OCI-M2 (cell line): ENCODE results near the gene ERVFRD-1.

Experiments
- DNase-seq: peaks from one replicate; lab custom pipeline; 2025; ENCODE audit not compliant: unreplicated experiment; lab: John Stamatoyannopoulos, UW

The ERVFRD-1 gene

GRCh38 chr6:11110921-11111768 is at the start of gene ERVFRD-1:
Gene ERVFRD-1 (minus strand): TSS chr6:11111725. CDS start chr6:11105310, 6,415 bp downstream.
- DNase-seq = no peak

DNA sequence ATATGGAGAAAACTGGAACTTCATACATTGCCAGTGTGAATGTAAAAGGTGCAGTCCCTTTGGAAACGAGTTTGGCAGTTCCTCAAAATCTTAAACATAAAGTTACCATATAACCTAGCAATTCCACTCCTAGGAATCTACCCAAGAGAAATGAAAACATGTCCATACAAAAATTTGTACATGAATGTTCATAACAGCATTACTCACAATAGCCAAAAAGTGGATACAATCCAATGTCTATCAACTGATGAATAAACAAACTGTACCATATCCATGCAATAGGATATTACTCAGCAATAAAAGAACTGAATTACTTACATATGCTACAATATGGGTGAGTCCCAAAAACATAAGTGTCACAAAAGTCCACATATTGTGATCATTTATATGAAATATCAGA is 48.7 kb upstream of the ERVFRD-1 start:
- no peak for DNase-seq

- DNase-seq = no peak
These were observed 44.1 kb upstream of the ERVFRD-1 start for GRCh38 chr6:11155589-11155988.

- no peak for DNase-seq
These were observed 41.9 kb upstream of the ERVFRD-1 start for GRCh38 chr6:11153447-11153846.

DNA sequence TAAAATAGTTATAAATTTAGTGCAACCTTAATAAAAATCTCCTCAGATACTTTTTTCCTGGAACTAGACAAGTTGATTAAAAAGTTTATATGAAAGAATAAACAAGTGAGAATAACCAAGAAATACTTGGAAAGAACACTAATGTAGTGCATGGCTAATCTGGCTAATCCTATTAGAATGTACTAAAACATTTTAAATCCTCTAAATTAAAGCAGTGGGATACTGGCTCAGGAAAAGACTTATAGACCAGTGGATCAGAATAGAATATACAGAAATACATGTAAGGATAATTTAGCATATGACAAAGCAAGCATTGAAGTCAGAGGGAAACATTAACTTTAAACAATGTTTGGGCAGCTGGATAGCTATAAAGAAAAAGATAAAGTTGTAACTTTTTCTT is 41.1 kb upstream of the ERVFRD-1 start:
- no peak for DNase-seq

GRCh38 chr6:11151488-11151887 is 40.0 kb upstream of the ERVFRD-1 start:
- no peak for DNase-seq

DNA sequence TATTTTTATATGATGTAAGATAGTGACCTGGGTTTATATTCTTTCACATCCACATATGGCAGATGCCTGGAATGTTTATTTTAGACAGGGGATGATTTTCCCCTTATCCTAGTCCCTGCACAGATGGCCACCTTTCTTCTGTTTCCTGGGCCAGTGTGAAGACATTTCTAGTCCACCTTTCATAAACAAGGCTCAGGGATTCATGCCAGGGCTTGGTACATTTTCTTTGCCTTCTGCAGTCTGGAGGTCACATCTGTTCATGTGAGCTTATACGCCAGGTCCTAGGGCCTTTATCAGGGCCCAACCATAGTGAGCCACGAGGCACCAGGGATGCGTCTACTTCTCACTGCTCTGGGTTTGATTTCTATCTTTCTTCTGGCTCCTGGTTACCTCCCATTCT is 38.0 kb upstream of the ERVFRD-1 start:
- DNase-seq = no peak

DNA sequence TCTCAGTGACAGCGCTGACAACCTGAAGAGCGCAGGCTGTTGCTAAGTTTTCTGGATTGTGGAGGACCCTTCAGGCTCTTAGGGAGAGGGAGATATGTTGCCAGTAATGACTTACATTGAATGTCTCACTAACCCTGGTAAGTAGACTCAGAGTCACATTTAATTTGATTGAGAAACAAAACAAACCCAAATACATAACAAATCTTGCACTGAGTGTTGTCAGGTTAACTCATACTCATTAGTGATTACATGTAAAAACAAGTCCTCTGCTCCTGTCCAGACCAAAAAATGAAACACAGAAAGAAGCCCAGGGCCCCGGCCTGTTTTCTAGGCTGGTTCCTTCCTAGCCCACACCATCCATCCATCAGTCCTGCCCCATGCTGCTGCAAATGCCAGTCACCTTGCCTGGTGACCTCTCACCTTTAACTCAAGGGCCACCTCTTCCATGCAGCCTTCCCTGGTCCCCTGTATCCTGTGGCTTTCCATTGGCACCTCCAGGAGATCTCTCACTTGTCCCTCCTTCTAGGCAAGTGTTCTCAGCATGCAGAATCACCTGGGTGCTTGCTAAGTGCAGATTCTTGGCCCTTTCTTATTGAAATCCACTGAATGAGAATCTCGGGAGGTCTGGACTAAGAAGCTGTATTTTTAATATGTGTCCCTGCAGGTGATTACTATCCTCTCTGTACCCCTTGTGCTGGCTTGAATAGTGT is 34.7 kb upstream of the ERVFRD-1 start:
- no peak for DNase-seq

GRCh38 chr6:11144393-11144851 is 32.9 kb upstream of the ERVFRD-1 start:
- DNase-seq = peak; percentile 22

DNA sequence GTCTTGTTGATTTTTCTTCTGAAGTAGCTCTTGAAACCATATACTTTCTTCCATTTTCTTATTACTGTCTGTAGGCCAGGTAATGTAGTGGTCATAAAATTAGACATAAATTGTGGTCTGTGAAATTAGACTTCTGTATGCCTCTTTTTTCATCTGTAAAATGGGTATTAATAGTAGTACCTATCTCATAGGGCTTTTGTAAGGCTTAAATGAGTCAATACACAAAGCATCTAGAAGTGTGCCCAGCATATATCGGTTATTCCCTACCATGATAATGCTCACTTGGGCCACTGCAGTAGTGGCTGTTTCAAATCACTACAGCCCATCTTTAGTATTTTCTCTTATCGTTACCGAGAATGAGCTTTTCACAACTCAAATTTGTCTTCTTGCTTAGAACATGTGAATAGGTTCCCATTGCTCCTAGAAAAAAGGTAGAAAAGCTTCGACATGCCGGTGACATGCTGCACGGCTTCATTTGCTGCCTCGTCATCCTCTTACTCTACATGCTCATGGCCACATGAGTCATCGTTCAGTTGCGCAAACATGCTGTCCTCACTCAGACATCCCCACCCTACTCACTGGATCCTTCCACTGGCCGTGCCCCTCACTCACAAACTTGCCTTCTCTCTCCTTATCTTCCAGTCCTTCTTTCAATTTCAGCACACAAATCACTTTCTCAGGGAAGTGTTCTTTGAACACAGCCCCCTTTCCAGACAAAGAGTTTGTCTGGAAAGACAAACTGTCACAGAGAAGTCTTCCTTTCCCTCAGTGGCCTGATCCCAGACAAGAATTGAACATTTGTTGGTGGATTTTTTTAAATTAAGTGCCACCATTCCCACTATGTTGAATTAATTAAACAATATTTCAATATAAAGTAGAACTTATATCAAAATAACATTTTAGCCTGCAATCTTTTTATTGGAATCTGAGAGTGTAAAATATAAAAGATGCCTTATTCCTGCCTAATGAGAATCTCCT is 32.2 kb upstream of the ERVFRD-1 start:
- DNase-seq = no peak

DNA sequence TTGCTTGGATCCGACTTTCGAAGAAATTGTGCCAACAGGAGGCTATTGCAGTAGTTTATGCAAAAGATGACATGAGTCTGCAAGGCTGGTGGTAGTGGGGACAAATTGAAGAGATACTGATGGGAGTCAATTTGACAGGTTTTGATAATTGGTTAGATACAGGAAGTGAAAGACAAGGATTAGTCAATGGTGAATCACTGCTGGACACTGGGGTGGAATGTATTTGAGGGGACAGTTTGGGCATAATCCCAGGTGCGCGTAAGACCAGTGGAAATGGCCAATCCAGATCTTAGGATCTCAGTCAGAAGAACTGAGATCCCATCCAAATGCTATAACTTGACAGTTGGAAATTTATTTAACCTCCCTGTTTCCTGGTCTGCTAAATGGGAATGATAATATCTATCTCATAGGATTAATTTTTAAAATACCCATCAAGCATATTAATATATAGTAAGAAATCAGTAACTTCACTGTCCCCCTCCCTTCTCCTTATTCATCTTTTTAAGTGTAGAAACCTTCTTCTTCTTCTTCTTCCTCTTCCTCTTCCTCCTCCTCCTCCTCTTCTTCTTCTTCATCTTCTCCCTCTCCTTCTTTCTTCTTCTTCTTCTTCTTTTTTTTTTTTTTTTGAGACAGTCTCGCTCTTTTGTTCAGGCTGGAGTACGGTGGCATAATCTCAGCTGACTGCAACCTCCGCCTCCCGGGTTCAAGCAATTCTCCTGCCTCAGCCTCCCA is 30.9 kb upstream of the ERVFRD-1 start:
- no peak for DNase-seq

DNA sequence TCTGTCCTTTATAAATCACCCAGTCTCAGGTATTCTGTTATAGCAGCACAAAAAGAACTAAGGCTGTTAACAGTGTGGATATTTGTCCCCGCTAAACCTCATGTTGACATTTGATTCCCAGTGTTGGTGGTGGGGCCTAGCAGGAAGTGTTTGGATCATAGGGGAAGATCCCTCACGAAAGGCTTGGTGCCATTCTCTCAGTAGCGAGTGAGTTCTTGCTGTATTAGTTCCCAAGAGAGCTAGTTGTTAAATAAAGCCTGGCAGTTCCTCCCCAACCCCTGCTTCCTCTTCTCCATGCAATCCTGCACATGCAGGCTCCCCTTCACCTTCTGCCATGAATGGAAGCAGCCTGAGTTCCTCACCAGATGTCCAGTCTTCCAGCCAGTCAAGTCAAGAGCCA is 29.8 kb upstream of the ERVFRD-1 start:
- DNase-seq = no peak

GRCh38 chr6:11140056-11140455 is 28.5 kb upstream of the ERVFRD-1 start:
- no peak for DNase-seq

DNA sequence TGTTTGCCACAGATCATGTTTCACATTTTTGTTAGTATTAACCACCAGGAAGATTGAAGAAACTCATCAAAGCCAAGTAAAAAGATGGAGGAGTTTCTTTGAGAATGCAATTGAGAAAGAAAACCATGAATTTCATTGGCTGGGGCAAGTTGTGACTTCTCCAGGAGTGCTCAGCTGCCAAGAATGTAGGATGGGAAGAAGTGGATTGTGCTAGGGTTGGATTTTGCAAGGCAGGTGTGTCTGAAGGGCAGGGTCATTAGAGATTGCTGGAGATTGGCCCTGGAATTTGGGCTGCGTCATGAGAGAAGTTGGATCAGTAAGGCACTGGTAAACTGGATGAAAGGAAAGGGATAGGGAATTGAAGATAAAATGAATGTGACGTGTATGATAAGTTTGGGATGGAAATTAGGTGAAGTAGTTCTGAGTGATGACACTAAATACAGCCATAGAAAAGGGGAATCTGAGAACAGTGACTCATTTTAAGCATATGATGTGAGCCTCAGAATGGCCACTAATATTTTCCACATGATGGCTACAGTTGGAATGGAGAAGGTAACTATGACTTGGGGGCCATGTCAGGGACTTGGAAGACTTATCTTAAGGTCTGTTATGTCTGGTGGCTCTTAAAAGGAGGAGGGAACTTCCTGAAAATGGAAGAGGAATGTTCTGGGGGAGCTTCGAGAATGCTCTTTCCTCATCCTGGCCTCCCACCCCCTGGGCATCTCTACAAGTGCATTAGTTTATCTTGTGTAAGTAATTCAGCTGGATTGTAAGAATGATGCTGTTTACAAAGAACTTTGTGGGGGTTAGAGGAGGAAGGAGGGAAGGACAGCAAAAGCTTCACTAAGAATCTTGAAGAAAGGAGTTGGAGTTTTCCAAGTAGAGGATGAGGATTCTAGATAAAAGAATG is 27.8 kb upstream of the ERVFRD-1 start:
- DNase-seq = no peak

DNA sequence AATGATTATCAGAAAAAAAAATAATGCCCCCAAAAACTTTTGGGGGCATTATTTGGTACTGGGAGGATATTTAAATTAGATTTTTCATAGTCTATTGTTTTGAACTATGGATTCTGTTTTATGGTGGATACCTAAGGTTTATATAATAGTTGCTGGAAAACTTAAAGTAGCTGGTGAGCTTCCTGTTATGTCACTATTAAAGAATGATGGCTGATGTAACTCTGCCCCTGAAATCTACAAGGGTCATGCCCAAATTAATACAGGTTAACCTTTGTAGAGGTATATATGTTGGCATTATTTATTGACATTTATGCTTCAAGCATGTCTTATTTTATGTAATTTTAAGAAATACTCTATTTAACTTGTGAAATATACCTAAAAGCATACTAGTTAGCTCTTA is 25.3 kb upstream of the ERVFRD-1 start:
- DNase-seq = no peak

- no peak for DNase-seq
These were observed 21.8 kb upstream of the ERVFRD-1 start for GRCh38 chr6:11133281-11133680.

- no peak for DNase-seq
These were observed 20.8 kb upstream of the ERVFRD-1 start for GRCh38 chr6:11132194-11132888.

DNA sequence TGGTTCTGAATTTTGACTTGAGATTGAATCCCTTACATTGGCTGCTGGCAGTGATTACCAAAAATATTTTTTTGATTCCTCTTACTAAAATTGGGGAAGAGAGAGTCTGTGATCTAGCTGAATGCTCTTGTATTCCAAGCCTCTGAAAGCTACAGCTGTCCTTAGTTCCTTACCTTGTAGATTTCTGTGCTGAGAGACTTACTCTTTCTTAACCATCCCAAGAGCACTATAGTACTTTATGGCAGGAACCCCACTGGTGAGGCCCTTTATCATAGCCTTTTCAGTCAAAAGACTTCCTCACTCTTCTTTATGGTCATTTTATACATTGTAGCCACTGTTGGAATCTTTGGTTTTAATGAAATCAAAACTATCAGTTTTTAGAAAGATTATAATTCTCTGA is 19.1 kb upstream of the ERVFRD-1 start:
- no peak for DNase-seq
